GM12891 (cell line): ENCODE measurements around the gene CCDC188.

Source experiments
- DNase-seq: peaks from one replicate; pipeline ENCODE4 v3.0.0; 2011; ENCODE audit warnings: low spot score; ENCODE audit not compliant: insufficient read length
- FAIRE-seq: peaks from 2 replicates; lab custom pipeline; 2011; peaks lifted over from hg19 to GRCh38; lab: Jason Lieb, UNC
- PAX5 ChIP-seq: IDR thresholded peaks from 2 replicates; pipeline ENCODE4 v1.6.1; 2011; ENCODE audit warnings: low read length, moderate library complexity, mild to moderate bottlenecking; ENCODE audit not compliant: insufficient read depth, severe bottlenecking
- POLR2A ChIP-seq: IDR thresholded peaks from 2 replicates; pipeline ENCODE4 v1.6.1; 2011; ENCODE audit warnings: low read depth, low read length, control low read depth
- POLR2AphosphoS5 ChIP-seq: IDR thresholded peaks from 2 replicates; pipeline ENCODE4 v1.6.1; 2011; ENCODE audit warnings: low read depth, low read length, control low read depth
- POU2F2 ChIP-seq: IDR thresholded peaks from 2 replicates; pipeline ENCODE4 v1.6.1; 2011; ENCODE audit warnings: low read depth, mild to moderate bottlenecking, control low read depth, low read length, moderate library complexity
- SPI1 ChIP-seq: IDR thresholded peaks from 2 replicates; pipeline ENCODE4 v1.6.1; 2011; ENCODE audit warnings: low read depth, low read length, control low read depth
- TAF1 ChIP-seq: IDR thresholded peaks from 2 replicates; pipeline ENCODE4 v1.6.1; 2011; ENCODE audit warnings: low read depth, low read length, control low read depth

Gene CCDC188

DNA sequence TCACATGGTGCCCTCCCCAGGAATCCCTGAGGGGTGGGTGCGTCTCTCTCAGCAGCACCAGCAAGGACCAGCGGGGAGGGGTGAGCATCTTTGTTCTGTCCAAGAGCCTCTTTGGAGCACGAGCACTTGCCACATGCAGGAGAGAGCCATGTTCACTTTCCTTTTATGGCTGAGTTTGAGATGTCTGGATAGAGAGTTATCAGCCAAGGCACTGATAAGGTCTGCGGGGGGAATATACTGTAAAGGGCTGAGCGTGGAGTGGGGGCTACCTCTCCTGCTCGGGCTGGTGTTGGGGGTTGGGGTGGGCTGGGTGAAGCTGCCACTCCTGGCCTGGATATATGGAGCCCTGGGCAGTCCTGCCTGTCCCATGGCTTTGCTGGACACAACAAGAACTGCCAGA lies 34.9 kb upstream of the CCDC188 start:
- TF ChIP-seq POLR2A (no peak), POU2F2 (no peak), POLR2AphosphoS5 (no peak), TAF1 (no peak), PAX5 (no peak), SPI1 (no peak)
- DNase-seq: no peak
- no peak for FAIRE-seq

GRCh38 chr22:20184501-20185165 lies 33.8 kb upstream of the CCDC188 start:
- DNase-seq: no peak
- TF ChIP-seq POU2F2: no peak
- TF ChIP-seq POLR2A: no peak
- no peak for TF ChIP-seq POLR2AphosphoS5
- no peak for TF ChIP-seq TAF1
- TF ChIP-seq SPI1: no peak
- FAIRE-seq: no peak

GRCh38 chr22:20183823-20184222 lies 33.0 kb upstream of the CCDC188 start:
- no peak for TF ChIP-seq POU2F2
- FAIRE-seq (no peak), DNase-seq (no peak)

- DNase-seq: no peak
- no peak for TF ChIP-seq POLR2AphosphoS5
- no peak for TF ChIP-seq PAX5
- TF ChIP-seq TAF1: no peak
- no peak for TF ChIP-seq POU2F2
- TF ChIP-seq SPI1: no peak
- no peak for TF ChIP-seq POLR2A
- no peak for FAIRE-seq
Observed at GRCh38 chr22:20183101-20183500, 32.2 kb upstream of the CCDC188 start.

- DNase-seq (no peak), FAIRE-seq (no peak)
- no peak for TF ChIP-seq SPI1
- no peak for TF ChIP-seq PAX5
- no peak for TF ChIP-seq POLR2AphosphoS5
- TF ChIP-seq POU2F2: no peak
- TF ChIP-seq POLR2A: no peak
- TF ChIP-seq TAF1: no peak
Observed at GRCh38 chr22:20182365-20182764, 31.5 kb upstream of the CCDC188 start.

GRCh38 chr22:20181884-20182236 lies 31.0 kb upstream of the CCDC188 start:
- DNase-seq (no peak), FAIRE-seq (no peak)
- no peak for TF ChIP-seq TAF1
- TF ChIP-seq POU2F2: no peak
- no peak for TF ChIP-seq POLR2A
- TF ChIP-seq SPI1: no peak
- no peak for TF ChIP-seq PAX5
- TF ChIP-seq POLR2AphosphoS5: no peak

DNA sequence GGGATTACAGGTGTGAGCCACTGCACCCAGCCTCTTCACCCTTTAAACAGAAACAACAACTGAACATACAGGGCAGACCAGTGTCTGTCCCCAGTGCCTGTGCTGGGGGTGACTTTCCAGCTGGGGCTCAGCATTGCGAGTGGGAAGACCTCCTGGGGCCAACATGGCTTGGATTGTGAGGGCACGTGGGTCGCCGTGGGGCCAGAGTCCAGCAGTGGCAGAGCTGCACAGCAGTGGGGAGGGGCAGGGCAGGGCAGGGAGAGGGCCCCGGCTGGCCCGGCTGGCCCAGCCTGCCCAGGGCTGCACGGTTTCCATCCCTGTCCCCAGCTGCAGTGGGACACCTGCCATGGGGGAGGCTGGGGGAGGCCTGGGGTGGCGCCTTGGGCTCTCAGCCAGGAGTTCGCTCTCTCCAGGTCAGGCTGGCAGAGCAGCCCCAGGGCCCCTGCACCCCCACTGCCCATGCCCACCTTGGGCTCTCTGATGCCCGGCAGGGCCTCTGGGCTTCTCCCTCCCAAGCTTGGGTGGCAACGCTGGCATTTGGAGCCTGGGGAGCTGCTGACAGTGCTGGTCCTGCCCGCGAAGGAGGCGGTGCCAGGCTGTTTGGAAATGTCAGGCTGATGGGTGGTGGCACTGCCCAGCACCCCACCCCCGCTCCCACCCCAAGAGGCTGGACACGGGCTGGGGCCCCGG lies 30.5 kb upstream of the CCDC188 start:
- FAIRE-seq: no peak

DNA sequence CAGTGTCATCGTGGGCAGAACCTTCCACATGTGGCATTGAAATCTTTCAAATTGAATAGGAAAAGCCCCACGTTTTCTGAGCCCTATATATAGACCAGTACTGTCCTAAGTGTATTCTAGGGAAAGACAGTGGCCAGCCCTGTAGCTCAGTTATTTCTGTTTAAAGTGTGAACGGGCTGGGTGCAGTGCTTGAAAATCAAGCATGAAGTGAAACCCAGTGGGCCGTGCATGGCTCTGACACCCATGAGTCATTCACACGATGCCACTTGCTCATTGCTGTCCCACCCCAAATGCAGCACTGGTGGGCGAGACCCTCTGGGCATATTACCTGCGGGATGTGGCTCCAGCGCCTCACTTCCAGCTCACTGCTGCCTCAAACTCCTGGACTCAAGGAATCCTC lies 29.8 kb upstream of the CCDC188 start:
- peak; percentile 28 for FAIRE-seq
- TF ChIP-seq POLR2A: no peak
- DNase-seq: no peak

More for the DNA sequence above, 30.5 kb upstream of the CCDC188 start:
- DNase-seq: no peak
- TF ChIP-seq POLR2A: no peak
- no peak for TF ChIP-seq SPI1
- no peak for TF ChIP-seq POU2F2
- no peak for TF ChIP-seq PAX5
- no peak for TF ChIP-seq TAF1
- no peak for TF ChIP-seq POLR2AphosphoS5

- DNase-seq: no peak
- TF ChIP-seq POLR2AphosphoS5 (no peak), SPI1 (no peak)
- FAIRE-seq: no peak
Observed at GRCh38 chr22:20180245-20180630, 29.4 kb upstream of the CCDC188 start.

DNA sequence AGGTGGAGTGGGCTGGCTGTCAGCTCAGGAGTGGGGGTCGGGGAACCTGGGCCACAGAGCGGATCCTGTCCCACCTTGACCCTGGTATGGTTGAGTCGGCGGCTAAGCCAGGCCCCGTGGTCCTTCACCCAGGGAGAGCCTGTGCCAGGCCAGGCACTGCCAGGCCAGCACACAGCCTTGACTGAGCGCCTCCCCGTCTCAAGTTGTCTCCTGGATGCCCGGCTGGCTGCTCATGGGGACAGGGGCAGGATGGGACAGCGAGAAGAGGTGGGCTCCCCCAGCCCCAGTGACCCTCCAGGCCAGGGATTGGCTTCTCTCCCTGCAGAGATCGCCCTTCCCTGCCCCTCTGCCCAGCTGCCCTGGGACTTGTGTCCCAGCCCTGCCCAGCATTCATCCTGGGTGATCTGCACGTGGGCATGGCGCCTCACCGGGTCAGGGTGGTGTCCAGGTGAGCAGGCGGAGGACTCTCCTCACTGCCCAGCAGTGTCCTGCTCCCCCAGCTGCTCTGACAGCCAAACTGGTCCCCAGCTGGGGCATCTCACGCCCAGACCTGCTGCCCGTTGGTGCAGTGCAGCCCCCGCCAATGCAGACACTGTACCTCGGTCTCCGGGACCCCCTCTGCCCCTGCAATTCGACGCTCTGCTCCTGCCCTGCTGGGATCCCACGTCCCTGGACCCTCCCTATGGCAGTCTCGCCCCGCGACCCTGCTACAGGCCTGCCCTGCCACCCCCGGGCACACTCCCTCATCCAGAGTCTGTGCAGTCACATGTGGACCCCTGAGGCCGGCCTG lies 28.8 kb upstream of the CCDC188 start:
- FAIRE-seq (no peak), DNase-seq (no peak)
- TF ChIP-seq POLR2A (no peak), PAX5 (no peak), POLR2AphosphoS5 (no peak), TAF1 (no peak), SPI1 (no peak), POU2F2 (no peak)
